ENCODE results near the gene WDR7.

- no peak for TF ChIP-seq CTCF (conservative IDR thresholded peaks at IDR 0.05; ENCODE audit: low read depth, low read length)
- TF ChIP-seq SMC3 (IDR thresholded peaks at IDR 0.05; ENCODE audit: low read depth, low read length): no peak
- TF ChIP-seq POLR2A (IDR thresholded peaks at IDR 0.05; ENCODE audit: low read depth, low read length): no peak
- TF ChIP-seq ELK1 (IDR thresholded peaks at IDR 0.05; ENCODE audit: borderline replicate concordance, low read depth, low read length): no peak
- no peak for TF ChIP-seq MXI1 (IDR thresholded peaks at IDR 0.05; ENCODE audit: borderline replicate concordance, low read depth, low read length)
- no peak for TF ChIP-seq MAFK (IDR thresholded peaks at IDR 0.05; ENCODE audit: low read depth, low read length)
- no peak for TF ChIP-seq CEBPB (IDR thresholded peaks at IDR 0.05; ENCODE audit: low read depth, low read length)
- TF ChIP-seq RAD21 (IDR thresholded peaks at IDR 0.05; ENCODE audit: low read length): no peak
- TF ChIP-seq RFX5 (IDR thresholded peaks at IDR 0.05; ENCODE audit: low read depth, low read length): no peak
- TF ChIP-seq MAZ (IDR thresholded peaks at IDR 0.05; ENCODE audit: borderline replicate concordance, low read depth, low read length): no peak
- TF ChIP-seq BHLHE40 (IDR thresholded peaks at IDR 0.05; ENCODE audit: low read depth, low read length): no peak
- TF ChIP-seq RCOR1 (IDR thresholded peaks at IDR 0.05; ENCODE audit: insufficient replicate concordance, low read length): no peak
- no peak for TF ChIP-seq FOS (IDR thresholded peaks at IDR 0.05; ENCODE audit: low read depth, low read length)
- TF ChIP-seq CHD1 (IDR thresholded peaks at IDR 0.05; ENCODE audit: low read depth, low read length): no peak
Observed at GRCh38 chr18:56983275-56983992, 332.3 kb downstream of the WDR7 start.
